Tongue (tissue), 2 donors: ENCODE results near the gene RPSA. TPM values are rescaled to one million over a fixed set of nuclear protein-coding genes. Genes with fewer than 3 reads are reported as not detected.
"Not testable (repeated sequence)": the region's sequence is repeated elsewhere in the genome, so short reads cannot be mapped to it uniquely, and the experiment has no call there.

Source experiments
- DNase-seq: peaks from one replicate; pipeline ENCODE4 v3.0.0-alpha.2; 2015
- total RNA-seq: library from RNA; depleted of rRNA; stranded (reverse); fragments of >200 nt; gene quantifications from one replicate; pipeline ENCODE4 v1.2.3, GENCODE V29; 2014

Gene RPSA
- total RNA-seq, 1 donor from 2014 or later: 599 TPM

GRCh38 chr3:39388741-39389248 is 17.7 kb upstream of the RPSA start:
- no peak for DNase-seq

GRCh38 chr3:39390181-39390580 is 16.3 kb upstream of the RPSA start:
- no peak for DNase-seq

- no peak for DNase-seq
These were observed 9.8 kb upstream of the RPSA start for GRCh38 chr3:39396690-39397089.

- DNase-seq: no peak
These were observed 7.8 kb upstream of the RPSA start for GRCh38 chr3:39398700-39399099.

- no peak for DNase-seq
These were observed 4.5 kb upstream of the RPSA start for GRCh38 chr3:39401983-39402382.

- DNase-seq: no peak
These were observed 1.4 kb upstream of the RPSA start for GRCh38 chr3:39404943-39405686.

- DNase-seq: no peak
These were observed 693 bp upstream of the RPSA start for GRCh38 chr3:39405687-39406367.

GRCh38 chr3:39407259-39407629 is 724 bp downstream of the RPSA start:
- DNase-seq: no peak

- DNase-seq: no peak
These were observed 1.4 kb downstream of the RPSA start for GRCh38 chr3:39407773-39408492.

GRCh38 chr3:39408493-39409372 is 2.2 kb downstream of the RPSA start:
- no peak for DNase-seq

GRCh38 chr3:39409514-39410136 is 3.1 kb downstream of the RPSA start:
- DNase-seq: no peak

GRCh38 chr3:39410893-39411292 is 4.4 kb downstream of the RPSA start:
- no peak for DNase-seq

GRCh38 chr3:39412668-39413260 is 6.2 kb downstream of the RPSA start:
- DNase-seq: no peak

- no peak for DNase-seq
These were observed 7.3 kb downstream of the RPSA start for GRCh38 chr3:39413691-39414420.

- no peak for DNase-seq
These were observed 7.9 kb downstream of the RPSA start for GRCh38 chr3:39414421-39414907.

GRCh38 chr3:39415302-39415701 is 8.8 kb downstream of the RPSA start:
- not testable (repeated sequence) for DNase-seq

- no peak for DNase-seq
These were observed 9.5 kb downstream of the RPSA start for GRCh38 chr3:39415983-39416382.

GRCh38 chr3:39416998-39417397 is 10.5 kb downstream of the RPSA start:
- DNase-seq: not testable (repeated sequence)

- DNase-seq: not testable (repeated sequence)
These were observed 12.2 kb downstream of the RPSA start for GRCh38 chr3:39418556-39419225.
